HG03521 (cell line): ENCODE results near the gene FRMPD2.
"Not testable (repeated sequence)": the region's sequence is repeated elsewhere in the genome, so short reads cannot be mapped to it uniquely, and the experiment has no call there.

Experiments
- ATAC-seq: cut with Tn5 transposase; IDR thresholded peaks from one replicate; pipeline ENCODE4 v1.9.1; 2021; ENCODE audit warnings: mild to moderate bottlenecking, moderate library complexity; ENCODE audit not compliant: unreplicated experiment

FRMPD2 gene

DNA sequence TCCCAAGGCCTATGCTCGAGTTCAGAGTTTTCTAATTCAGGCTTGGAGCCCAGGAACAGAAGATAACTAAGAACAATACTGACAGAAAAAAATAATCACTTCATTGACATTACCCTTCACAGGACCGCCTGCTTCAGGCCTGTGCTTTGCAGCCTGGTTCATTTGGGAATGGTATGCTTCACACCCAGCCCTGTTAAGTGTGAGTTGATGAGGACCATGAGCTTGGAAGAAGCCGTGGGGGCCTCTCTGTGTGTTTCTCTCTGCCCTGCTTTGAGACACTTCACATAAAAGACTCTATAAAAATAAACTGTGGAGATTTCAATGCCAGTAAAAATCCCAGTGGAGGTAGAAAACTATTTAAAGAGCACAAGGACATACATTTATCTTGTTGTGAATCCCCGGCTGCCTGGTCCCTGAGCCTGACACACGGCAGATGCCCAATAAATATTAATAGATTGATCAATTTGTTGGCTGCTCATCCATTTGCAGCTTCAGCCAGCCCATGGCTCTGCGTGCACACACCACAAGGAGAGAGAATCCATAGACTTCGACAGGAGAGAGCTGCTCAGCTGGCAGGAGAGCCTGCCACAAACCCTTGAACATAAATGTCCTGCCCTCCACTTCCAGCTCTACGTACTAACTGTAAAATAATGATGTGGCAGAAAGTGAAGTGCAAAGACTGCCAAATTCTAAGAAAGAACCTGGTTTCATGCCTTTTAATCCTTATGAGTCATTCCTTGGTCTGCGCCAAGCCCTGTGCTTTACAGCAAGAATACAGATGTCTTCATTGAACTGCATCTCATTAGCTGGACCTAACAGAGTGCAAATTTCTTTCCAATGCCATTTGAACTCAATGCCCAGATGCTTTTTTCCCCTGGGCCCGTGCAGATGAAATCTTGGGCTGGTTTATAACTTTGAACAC, 130.5 kb downstream of the FRMPD2 start:
- not testable (repeated sequence) for ATAC-seq

DNA sequence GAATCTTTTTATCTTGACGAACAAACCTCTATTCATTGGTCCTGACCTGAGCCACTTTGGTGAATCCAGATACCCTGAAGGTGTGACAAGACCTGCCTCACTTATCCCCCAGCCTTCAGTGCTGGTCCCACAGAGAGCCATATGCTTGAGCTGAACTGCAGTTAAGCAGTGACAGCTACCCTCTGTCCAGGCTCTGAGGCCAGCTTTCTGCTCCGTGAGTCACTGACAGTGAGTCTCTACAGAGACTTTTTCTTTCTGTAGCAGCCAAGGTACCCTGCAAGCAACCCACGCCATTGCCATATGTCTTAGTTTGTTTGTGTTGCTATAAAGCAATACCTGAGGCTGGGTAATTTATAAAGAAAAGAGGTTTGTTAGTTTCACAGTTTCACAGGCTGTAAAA, 133.5 kb downstream of the FRMPD2 start:
- not testable (repeated sequence) for ATAC-seq

DNA sequence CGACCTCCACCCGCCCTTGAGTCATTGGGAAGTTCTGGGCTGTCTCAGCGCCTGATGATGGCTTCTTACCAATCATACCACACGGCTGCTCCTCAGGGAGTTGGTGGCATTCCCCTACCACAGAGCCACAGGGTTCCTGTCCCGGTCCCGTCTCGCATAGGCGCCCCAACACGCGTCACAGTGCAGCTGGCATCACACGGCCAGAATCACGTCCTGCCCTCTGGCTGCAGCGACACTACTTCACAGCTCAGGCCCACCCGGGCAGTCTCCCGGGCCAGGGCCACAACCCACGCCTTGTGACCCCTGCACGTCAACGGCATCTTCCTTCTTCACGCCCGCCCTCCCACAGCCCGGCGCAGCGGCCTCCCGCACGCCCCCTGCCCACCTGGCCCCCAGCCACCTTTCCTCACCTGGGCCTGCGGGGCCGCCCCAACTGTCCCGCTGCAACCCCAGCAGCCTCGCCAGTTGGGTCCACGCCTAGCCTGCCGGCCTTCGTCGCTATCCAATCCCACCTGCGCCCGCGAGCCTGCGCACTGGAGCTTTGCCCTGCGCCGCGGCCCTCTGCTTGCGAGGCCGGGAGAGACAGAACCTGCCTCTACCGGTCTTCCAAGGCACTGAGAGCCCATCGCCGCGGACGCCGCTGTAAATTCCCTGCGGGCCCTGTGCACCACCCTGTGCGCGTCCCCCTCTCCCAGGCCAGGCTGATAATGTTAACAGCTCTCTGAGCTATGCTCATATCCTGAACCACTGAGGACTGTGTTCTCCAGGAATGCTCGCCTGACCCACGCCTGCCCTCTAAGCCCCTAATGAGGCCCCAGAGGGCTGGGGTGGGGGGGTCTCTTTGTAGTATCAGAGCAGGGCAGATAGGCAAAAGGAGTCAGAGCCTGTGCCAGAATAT, 134.3 kb downstream of the FRMPD2 start:
- not testable (repeated sequence) for ATAC-seq

DNA sequence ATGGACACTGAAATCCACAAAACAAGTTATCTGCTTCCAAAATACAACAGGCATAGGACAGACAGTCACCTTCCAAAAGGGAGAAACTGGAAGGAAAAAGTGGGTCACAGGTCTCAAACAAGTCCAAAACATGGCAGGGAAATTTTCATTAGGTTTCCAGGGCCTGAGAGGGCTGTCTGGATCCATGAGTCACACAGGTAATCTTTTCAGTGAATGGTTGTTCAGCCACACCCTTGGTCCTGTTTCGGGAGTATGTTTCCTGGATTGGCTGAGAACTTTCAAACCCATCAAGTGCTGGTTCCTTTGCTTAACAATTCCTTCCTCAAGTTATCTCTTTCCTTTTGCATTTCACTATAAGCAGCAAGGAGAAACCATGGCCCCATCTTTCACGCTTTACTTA, 145.5 kb downstream of the FRMPD2 start:
- ATAC-seq = not testable (repeated sequence)

DNA sequence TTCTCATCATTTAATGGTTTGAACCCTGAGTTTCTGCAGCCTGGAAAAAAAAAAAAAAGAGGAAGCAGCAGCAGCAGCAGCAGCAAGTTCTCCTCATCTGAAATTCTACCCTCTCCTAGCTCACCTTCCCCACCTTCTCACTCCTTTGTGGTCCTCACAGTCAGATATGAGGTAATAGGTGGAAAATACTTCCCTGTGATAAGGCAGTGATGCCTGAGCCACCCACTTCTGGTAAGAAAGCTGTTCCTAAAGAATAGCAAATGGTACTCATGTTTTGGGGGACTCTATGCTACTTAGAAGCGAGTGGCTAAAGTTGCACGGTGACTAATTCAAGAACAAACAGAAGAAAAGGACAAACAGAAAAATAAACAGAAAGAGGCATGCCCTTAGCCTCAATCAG, 148.2 kb downstream of the FRMPD2 start:
- not testable (repeated sequence) for ATAC-seq

DNA sequence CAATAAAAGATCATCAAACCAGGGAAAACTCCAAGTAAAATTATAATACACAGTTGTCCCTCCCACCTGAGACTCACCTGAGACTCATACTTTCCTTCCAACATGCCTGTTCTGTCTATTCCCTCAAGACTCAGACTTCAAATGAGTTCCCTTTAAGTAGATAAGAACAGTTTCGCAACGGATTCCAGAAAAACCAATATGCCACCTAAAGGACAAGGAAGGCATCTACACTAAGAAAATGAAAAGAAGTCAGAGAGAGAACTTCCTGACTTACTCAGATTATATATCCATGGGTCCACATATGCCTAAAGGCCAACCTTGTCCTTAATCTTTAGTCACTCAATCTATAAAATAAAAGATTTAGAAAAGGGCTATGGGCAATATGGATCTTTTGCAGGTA, 148.9 kb downstream of the FRMPD2 start:
- not testable (repeated sequence) for ATAC-seq

DNA sequence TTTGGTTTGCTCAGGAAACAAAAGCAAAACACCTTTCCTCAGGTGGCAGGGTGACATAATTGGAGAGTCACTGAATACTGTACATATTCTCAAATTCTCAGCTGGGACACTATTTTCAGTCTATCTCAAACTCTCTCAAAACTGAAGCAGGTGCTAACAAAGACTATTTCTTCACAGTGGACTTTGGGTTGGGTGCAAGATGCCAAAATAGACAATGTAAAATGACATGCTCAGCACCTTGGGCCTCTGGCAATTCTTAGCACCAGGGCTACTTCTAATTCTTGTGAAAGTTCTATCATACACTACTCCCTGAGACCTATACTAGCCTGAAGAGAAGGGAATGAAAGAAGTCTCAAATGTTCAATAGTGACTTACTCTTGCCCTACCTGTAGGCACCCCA, 151.9 kb downstream of the FRMPD2 start:
- not testable (repeated sequence) for ATAC-seq

DNA sequence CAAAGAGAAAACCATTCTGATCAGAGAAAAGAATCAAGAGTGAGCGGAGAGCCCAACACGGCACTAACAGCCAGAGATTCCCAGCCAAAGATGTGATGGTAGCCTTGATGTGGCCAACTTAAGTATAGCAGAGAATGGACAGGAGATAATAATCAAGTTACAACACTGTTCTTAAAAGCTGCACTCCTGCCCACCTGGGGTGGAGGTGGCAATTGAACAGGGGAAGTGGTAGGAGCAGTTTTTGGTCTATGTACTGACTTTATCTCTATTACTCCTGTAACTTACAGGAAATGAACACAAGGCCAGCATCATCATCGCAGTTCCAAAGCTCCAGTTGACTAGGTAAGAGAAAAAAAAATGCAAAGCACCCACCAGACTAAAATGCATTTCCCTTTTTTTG, 164.2 kb downstream of the FRMPD2 start:
- ATAC-seq = not testable (repeated sequence)
